OCI-LY1 (cell line): Measurements from ENCODE around the gene TSPAN32.

ENCODE experiments used
- H2AFZ ChIP-seq: fragments of 200-600 bp; sonication (generic), shearing (Covaris generic); 2 replicates; pipeline ENCODE4 v1.6.0; 2014; ENCODE audit warnings: antibody characterized with exemption, mild to moderate bottlenecking, low read length
- H3F3A ChIP-seq: fragments of 200-600 bp; sonication (generic), shearing (Covaris generic); 2 replicates; pipeline ENCODE4 v1.6.0; 2014; ENCODE audit warnings: mild to moderate bottlenecking, antibody characterized with exemption, low read length, moderate library complexity; ENCODE audit not compliant: insufficient read depth
- H3K27ac ChIP-seq: fragments of 200-600 bp; sonication (generic); 2 replicates; pipeline ENCODE4 v1.5.1; 2014; ENCODE audit warnings: low read length, mixed run types, mild to moderate bottlenecking, low read depth; ENCODE audit not compliant: poor library complexity, severe bottlenecking
- H3K27me3 ChIP-seq: fragments of 200-600 bp; sonication (generic); 2 replicates; pipeline ENCODE4 v1.6.0; 2014; ENCODE audit warnings: antibody characterized with exemption, mild to moderate bottlenecking, low read length, moderate library complexity; ENCODE audit not compliant: insufficient read depth
- H3K36me3 ChIP-seq: fragments of 200-600 bp; sonication (generic); 2 replicates; pipeline ENCODE4 v1.6.1; 2014; ENCODE audit warnings: mild to moderate bottlenecking, antibody characterized with exemption, low read length, moderate library complexity, mixed read lengths; ENCODE audit not compliant: insufficient read depth
- H3K4me1 ChIP-seq: fragments of 200-600 bp; sonication (generic); 2 replicates; pipeline ENCODE4 v1.5.1; 2014; ENCODE audit warnings: mild to moderate bottlenecking, low read length, moderate library complexity; ENCODE audit not compliant: insufficient read depth, severe bottlenecking
- H3K4me2 ChIP-seq: fragments of 200-600 bp; sonication (generic), shearing (Covaris generic); 2 replicates; pipeline ENCODE4 v1.6.1; 2014; ENCODE audit warnings: low read length
- H3K4me3 ChIP-seq: fragments of 200-600 bp; sonication (generic); 2 replicates; pipeline ENCODE4 v1.5.1; 2014; ENCODE audit warnings: low read length, low read depth, mild to moderate bottlenecking, mixed read lengths; ENCODE audit not compliant: poor library complexity, severe bottlenecking
- H3K79me2 ChIP-seq: fragments of 200-600 bp; shearing (Covaris generic); 2 replicates; pipeline ENCODE4 v1.6.1; 2016; ENCODE audit warnings: mixed run types, low read length, mixed read lengths; ENCODE audit not compliant: insufficient read depth
- H3K9ac ChIP-seq: fragments of 200-600 bp; sonication (generic), shearing (Covaris generic); 2 replicates; pipeline ENCODE4 v1.6.1; 2014; ENCODE audit warnings: mild to moderate bottlenecking, low read length, mixed read lengths
- H3K9me2 ChIP-seq: fragments of 200-600 bp; sonication (generic), shearing (Covaris generic); 2 replicates; pipeline ENCODE4 v1.6.1; 2014; ENCODE audit warnings: low read depth, mild to moderate bottlenecking, low read length, mixed read lengths
- H3K9me3 ChIP-seq: fragments of 200-600 bp; shearing (Covaris generic); 2 replicates; pipeline ENCODE4 v1.6.1; 2014; ENCODE audit warnings: low read length, mixed read lengths
- H4K20me1 ChIP-seq: fragments of 200-600 bp; sonication (generic), shearing (Covaris generic); 2 replicates; pipeline ENCODE4 v1.6.0; 2016; ENCODE audit warnings: mild to moderate bottlenecking, low read length; ENCODE audit not compliant: insufficient read depth
- CTCF ChIP-seq: fragments of 200-600 bp; sonication (generic), shearing (Covaris generic); IDR thresholded peaks from 2 replicates; pipeline ENCODE4 v1.5.1; 2017; ENCODE audit warnings: mild to moderate bottlenecking, antibody characterized with exemption, low read length, moderate library complexity, mixed read lengths
- EZH2 ChIP-seq: fragments of 200-600 bp; sonication (generic), shearing (Covaris generic); IDR thresholded peaks from 2 replicates; pipeline ENCODE4 v1.8.0; 2017; ENCODE audit warnings: borderline replicate concordance, mixed run types, mild to moderate bottlenecking, antibody characterized with exemption, low read length, moderate library complexity, mixed read lengths

TSPAN32 gene

GRCh38 chr11:2311353-2312133, 9.7 kb downstream of the TSPAN32 start:
- H3K27me3 ChIP-seq = 0 out of 2 replicates have a peak, but pooled peaks cover 3% of the 10 kb centered on the region
- H3K9ac ChIP-seq = no peak overlapping the region
- H3K79me2 ChIP-seq = no peaks in the 10 kb centered on the region
- no peak overlapping the region for H2AFZ ChIP-seq
- H3K27ac ChIP-seq = no peak overlapping the region
- H3K9me2 ChIP-seq = no peaks in the 10 kb centered on the region
- no peak overlapping the region for H3K4me3 ChIP-seq
- H3K9me3 ChIP-seq = no peaks in the 10 kb centered on the region
- TF ChIP-seq CTCF (no peak), EZH2 (no peak)
- no peaks in the 10 kb centered on the region for H3K4me1 ChIP-seq
- no peak overlapping the region for H3K4me2 ChIP-seq
- no peaks in the 10 kb centered on the region for H3F3A ChIP-seq
- no peaks in the 10 kb centered on the region for H4K20me1 ChIP-seq
- H3K36me3 ChIP-seq = no peaks in the 10 kb centered on the region

- 0 out of 2 replicates have a peak, but pooled peaks cover 3% of the 10 kb centered on the region for H3K27me3 ChIP-seq
- H3K9me2 ChIP-seq = no peaks in the 10 kb centered on the region
- H3K4me1 ChIP-seq = no peaks in the 10 kb centered on the region
- H3K36me3 ChIP-seq = no peaks in the 10 kb centered on the region
- no peaks in the 10 kb centered on the region for H3K9me3 ChIP-seq
- H3K27ac ChIP-seq = no peak overlapping the region
- no peaks in the 10 kb centered on the region for H4K20me1 ChIP-seq
- H3K9ac ChIP-seq = no peak overlapping the region
- H3K4me2 ChIP-seq = no peak overlapping the region
- H3K79me2 ChIP-seq = no peaks in the 10 kb centered on the region
- no peak overlapping the region for H3K4me3 ChIP-seq
- H3F3A ChIP-seq = no peaks in the 10 kb centered on the region
- H2AFZ ChIP-seq = no peak overlapping the region
- TF ChIP-seq EZH2 = no peak
- no peak for TF ChIP-seq CTCF
These were observed 10.6 kb downstream of the TSPAN32 start for GRCh38 chr11:2312232-2313042.

- Histone ChIP-seq H3K4me2 (no peak overlapping the region), H3K9me3 (no peaks in the 10 kb centered on the region), H3K4me3 (no peak overlapping the region), H3K27me3 (0 out of 2 replicates have a peak, but pooled peaks cover 3% of the 10 kb centered on the region), H3K9me2 (no peaks in the 10 kb centered on the region), H3K9ac (no peak overlapping the region), H3K4me1 (no peaks in the 10 kb centered on the region), H3F3A (no peaks in the 10 kb centered on the region), H3K27ac (no peak overlapping the region), H3K36me3 (no peaks in the 10 kb centered on the region), H2AFZ (no peak overlapping the region), H4K20me1 (no peaks in the 10 kb centered on the region), H3K79me2 (no peaks in the 10 kb centered on the region)
- TF ChIP-seq CTCF (no peak), EZH2 (no peak)
These were observed 11.5 kb downstream of the TSPAN32 start for GRCh38 chr11:2313051-2313951.
